GM06990 (cell line): Measurements from ENCODE around the gene LRRC45.

Experiments
- DNase-seq: peaks from one replicate; pipeline ENCODE4 v3.0.0-alpha.2; 2011; ENCODE audit not compliant: insufficient read length; ENCODE audit errors: extremely low read depth
- H3K27me3 ChIP-seq: replicated peaks from 2 replicates; pipeline ENCODE4 v1.6.0; 2011; ENCODE audit warnings: low read length; ENCODE audit not compliant: control insufficient read depth, insufficient read depth
- H3K36me3 ChIP-seq: 2 replicates; pipeline ENCODE4 v1.5.1; 2011; ENCODE audit warnings: low read length; ENCODE audit not compliant: control insufficient read depth, insufficient read depth
- H3K4me3 ChIP-seq: replicated peaks from 2 replicates; pipeline ENCODE4 v1.5.1; 2011; ENCODE audit warnings: low read depth, mild to moderate bottlenecking, control low read depth, low read length
- TF ChIP-seq, protein P1 (sequence below): IDR thresholded peaks from 2 replicates; pipeline ENCODE4 v1.5.1; 2011; ENCODE audit warnings: low read length, control low read depth, mild to moderate bottlenecking, inconsistent platforms; ENCODE audit not compliant: insufficient read depth, poor library complexity, severe bottlenecking

LRRC45 gene

GRCh38 chr17:82001571-82002056 is 21.5 kb upstream of the LRRC45 start:
- no peaks in the 10 kb centered on the region for H3K27me3 ChIP-seq
- H3K36me3 ChIP-seq = no peaks in the 10 kb centered on the region; the same call in none of the 2 replicates
- no peak for DNase-seq
- no peak overlapping the region for H3K4me3 ChIP-seq
- TF ChIP-seq, protein P1, sequence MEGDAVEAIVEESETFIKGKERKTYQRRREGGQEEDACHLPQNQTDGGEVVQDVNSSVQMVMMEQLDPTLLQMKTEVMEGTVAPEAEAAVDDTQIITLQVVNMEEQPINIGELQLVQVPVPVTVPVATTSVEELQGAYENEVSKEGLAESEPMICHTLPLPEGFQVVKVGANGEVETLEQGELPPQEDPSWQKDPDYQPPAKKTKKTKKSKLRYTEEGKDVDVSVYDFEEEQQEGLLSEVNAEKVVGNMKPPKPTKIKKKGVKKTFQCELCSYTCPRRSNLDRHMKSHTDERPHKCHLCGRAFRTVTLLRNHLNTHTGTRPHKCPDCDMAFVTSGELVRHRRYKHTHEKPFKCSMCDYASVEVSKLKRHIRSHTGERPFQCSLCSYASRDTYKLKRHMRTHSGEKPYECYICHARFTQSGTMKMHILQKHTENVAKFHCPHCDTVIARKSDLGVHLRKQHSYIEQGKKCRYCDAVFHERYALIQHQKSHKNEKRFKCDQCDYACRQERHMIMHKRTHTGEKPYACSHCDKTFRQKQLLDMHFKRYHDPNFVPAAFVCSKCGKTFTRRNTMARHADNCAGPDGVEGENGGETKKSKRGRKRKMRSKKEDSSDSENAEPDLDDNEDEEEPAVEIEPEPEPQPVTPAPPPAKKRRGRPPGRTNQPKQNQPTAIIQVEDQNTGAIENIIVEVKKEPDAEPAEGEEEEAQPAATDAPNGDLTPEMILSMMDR = no peak

GRCh38 chr17:82003411-82004381 is 19.4 kb upstream of the LRRC45 start:
- TF ChIP-seq, protein P1 = no peak
- no peaks in the 10 kb centered on the region for H3K27me3 ChIP-seq

DNA sequence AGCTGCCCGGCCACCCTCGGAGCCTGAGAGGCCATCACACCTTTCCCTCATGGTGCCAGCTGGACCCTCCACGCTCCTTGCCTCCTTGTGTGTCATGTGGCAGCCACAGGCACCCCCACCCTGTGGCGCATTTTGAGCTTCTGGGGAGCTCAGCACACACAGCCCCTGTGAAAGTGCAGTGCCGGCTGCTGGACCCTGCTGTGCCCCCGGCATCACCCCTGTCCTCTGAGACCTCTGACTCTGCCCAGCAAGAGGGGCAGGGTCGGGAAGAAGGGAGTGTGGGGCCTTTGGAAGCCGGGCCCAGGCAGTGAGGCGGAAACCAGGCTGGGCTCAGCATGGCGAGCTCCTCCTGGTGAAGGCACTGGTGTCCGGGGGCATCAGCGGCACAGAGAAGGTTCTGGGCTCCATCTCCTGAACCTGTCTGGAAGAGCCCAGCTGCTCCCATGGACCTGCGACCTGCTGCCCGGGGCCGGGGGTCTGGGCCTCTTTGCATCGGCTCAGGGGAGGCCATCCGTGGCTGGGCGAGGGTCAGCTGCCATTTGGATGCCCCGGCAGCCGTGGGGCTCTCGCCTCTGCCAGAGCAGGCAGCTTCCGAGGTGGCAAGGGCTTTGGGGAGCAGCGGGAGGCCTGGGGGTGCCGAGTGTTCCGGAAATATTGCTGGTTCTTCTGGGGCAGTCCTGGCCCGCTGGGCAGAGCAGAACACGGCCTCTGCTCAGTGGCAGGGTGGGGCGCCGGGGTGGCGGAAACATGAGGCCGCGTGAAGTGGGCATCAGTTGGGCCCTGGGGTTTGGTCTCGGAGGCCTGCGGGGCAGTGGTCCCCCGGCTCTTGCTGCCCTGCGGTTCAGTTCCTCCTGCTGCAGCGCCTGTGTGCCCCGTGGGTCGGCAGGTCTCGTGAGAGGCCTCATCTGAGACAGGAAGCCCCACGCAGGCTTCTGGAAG is 18.3 kb upstream of the LRRC45 start:
- DNase-seq = no peak
- TF ChIP-seq, protein P1 = no peak
- Histone ChIP-seq H3K4me3 (no peak overlapping the region), H3K27me3 (no peaks in the 10 kb centered on the region), H3K36me3 (peaks cover 2% of the 10 kb centered on the region; the same call in 1 of the 2 replicates)

More at GRCh38 chr17:82003411-82004381, 19.4 kb upstream of the LRRC45 start:
- DNase-seq = no peak
- Histone ChIP-seq H3K36me3 (no peaks in the 10 kb centered on the region; the same call in none of the 2 replicates), H3K4me3 (no peak overlapping the region)

GRCh38 chr17:82005701-82006348 is 17.3 kb upstream of the LRRC45 start:
- peaks cover 2% of the 10 kb centered on the region; the same call in 1 of the 2 replicates for H3K36me3 ChIP-seq
- no peak overlapping the region for H3K4me3 ChIP-seq
- no peak for DNase-seq
- TF ChIP-seq, protein P1 = no peak
- no peaks in the 10 kb centered on the region for H3K27me3 ChIP-seq

- TF ChIP-seq, protein P1 = no peak
- DNase-seq = no peak
- no peak overlapping the region for H3K4me3 ChIP-seq
- no peaks in the 10 kb centered on the region for H3K27me3 ChIP-seq
- peaks cover 2% of the 10 kb centered on the region; the same call in 1 of the 2 replicates for H3K36me3 ChIP-seq
Observed at GRCh38 chr17:82006468-82007227, 16.5 kb upstream of the LRRC45 start.
